Choroid plexus epithelial cell (primary cell): ENCODE measurements around the gene PHF19.
A peak's percentile ranks its signal among the peaks of the same experiment; 100 is the strongest.

ENCODE experiments used
- DNase-seq: peaks from one replicate; pipeline ENCODE4 v3.0.0-alpha.2; 2010; ENCODE audit warnings: low read depth
- H3K4me3 ChIP-seq: 2 replicates; pipeline ENCODE4 v1.5.1; 2011; ENCODE audit warnings: low read depth, mild to moderate bottlenecking, control low read depth, low read length, moderate library complexity
- TF ChIP-seq, protein P1 (sequence below): conservative IDR thresholded peaks from 2 replicates; pipeline ENCODE4 v1.5.1; 2011; ENCODE audit warnings: low read depth, mild to moderate bottlenecking, control low read depth, inconsistent platforms, low read length, moderate library complexity

Gene PHF19

DNA sequence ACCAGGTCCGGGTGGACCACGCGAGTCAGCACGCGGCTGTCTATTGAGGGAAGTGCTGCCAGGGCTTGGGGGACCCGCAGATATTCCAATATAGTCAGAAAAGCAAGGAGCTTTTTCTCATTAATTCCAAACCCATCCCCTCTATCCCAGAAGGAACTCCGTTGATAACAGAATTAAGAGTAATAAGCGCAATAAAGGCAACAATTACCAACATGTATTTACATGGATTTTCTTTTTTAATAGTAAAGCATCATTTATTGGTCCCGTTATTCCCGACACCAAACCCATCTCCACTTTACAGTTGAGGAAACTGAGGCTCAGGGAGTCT lies 7.7 kb downstream of the PHF19 start:
- DNase-seq, result no peak
- TF ChIP-seq, protein P1, sequence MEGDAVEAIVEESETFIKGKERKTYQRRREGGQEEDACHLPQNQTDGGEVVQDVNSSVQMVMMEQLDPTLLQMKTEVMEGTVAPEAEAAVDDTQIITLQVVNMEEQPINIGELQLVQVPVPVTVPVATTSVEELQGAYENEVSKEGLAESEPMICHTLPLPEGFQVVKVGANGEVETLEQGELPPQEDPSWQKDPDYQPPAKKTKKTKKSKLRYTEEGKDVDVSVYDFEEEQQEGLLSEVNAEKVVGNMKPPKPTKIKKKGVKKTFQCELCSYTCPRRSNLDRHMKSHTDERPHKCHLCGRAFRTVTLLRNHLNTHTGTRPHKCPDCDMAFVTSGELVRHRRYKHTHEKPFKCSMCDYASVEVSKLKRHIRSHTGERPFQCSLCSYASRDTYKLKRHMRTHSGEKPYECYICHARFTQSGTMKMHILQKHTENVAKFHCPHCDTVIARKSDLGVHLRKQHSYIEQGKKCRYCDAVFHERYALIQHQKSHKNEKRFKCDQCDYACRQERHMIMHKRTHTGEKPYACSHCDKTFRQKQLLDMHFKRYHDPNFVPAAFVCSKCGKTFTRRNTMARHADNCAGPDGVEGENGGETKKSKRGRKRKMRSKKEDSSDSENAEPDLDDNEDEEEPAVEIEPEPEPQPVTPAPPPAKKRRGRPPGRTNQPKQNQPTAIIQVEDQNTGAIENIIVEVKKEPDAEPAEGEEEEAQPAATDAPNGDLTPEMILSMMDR, result no peak
- peak overlapping the region; percentile 68 for H3K4me3 ChIP-seq

DNA sequence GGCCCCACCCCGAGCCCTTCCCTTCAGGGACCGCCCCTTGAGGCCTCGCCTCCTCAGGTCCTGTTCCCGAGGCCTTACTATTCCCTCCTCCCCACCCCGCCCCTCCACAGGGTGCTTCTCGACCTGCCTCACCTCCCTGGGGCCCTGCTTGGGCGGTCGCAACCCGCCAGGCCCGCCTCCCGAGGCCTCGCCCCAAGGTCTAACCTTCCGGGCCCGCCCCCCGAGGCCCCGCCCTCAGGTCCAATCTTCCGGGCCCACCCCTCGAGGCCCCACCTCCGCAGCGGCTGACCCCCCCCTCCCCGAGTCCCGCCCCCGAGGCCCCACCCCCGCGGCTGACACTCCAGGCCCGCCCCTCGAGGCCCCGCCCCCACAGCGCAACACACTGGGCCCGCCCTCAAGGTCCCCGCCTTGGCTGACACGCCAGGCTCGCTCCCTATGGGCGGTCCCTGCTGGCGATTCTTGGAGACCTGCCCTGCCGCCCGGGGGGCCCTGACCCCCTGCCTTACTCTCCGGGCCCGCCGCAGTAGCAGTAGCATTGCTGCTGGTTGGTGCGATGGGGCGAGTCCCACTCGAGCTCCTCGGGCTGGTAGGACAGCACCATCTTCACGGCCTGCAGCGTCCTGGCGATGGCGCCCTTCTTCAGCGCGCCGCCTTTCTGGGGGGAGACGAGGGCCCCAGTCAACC lies 8.2 kb downstream of the PHF19 start:
- TF ChIP-seq, protein P1, result peak; percentile 65
- DNase-seq, result peak; percentile 98
- H3K4me3 ChIP-seq, result peak overlapping the region; percentile 68

- TF ChIP-seq, protein P1, result no peak
- peak overlapping the region; percentile 53 for H3K4me3 ChIP-seq
- peak; percentile 92 for DNase-seq
These were observed 8.7 kb downstream of the PHF19 start for GRCh38 chr9:120868339-120868675.

DNA sequence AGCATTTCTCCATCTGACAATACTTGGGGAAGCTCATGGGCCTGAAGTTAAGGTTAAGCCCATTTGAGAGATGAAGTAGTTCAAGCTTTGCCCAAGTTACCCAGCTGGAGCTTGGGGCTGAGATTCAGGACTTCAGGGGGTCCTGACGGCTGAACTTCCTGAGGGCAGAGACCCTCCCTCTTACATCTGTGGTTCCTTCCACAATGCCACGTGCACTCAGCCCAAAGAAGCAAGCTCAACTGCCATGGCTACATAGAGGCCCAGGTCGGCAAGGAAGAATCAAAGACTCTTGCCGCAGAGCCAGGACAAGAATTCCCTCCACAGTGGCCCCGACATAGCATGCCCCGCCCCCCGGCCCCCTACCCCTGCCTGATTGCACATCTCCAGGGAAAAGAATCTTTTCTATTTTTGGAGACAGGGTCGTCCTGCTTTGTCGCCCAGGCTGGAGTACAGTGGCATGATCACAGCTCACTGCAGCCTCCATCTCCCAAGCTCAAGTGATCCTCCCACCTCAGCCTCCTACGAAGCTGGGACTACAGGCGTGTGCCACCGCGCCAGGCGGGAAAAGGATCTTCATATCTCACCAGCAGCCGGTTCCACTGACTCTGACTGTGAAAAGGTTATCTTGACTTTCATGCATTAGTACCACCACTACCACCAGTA lies 9.2 kb downstream of the PHF19 start:
- H3K4me3 ChIP-seq, result no peak overlapping the region
- TF ChIP-seq, protein P1, result no peak

GRCh38 chr9:120866651-120867050 lies 10.3 kb downstream of the PHF19 start:
- TF ChIP-seq, protein P1, result no peak
- no peak overlapping the region for H3K4me3 ChIP-seq
- no peak for DNase-seq

More for the DNA sequence above, 9.2 kb downstream of the PHF19 start:
- DNase-seq, result no peak

GRCh38 chr9:120865809-120866208 lies 11.2 kb downstream of the PHF19 start:
- TF ChIP-seq, protein P1, result no peak
- DNase-seq, result no peak
- no peak overlapping the region for H3K4me3 ChIP-seq

- no peak for DNase-seq
- H3K4me3 ChIP-seq, result no peak overlapping the region
- TF ChIP-seq, protein P1, result no peak
These were observed 11.8 kb downstream of the PHF19 start for GRCh38 chr9:120865176-120865575.
